H7 (cell line): ENCODE data around the gene HOXD11. TPM values are rescaled to one million over a fixed set of nuclear protein-coding genes. Genes with fewer than 3 reads are reported as not detected.

Experiments
- DNase-seq: peaks from one replicate; pipeline ENCODE4 v3.0.0; 2012
- H3K27me3 ChIP-seq: 2 replicates; pipeline ENCODE4 v1.6.0; 2011; ENCODE audit warnings: mild to moderate bottlenecking, low read length; ENCODE audit not compliant: control insufficient read depth, insufficient read depth
- H3K36me3 ChIP-seq: replicated peaks from 2 replicates; pipeline ENCODE4 v1.5.1; 2011; ENCODE audit warnings: low read length; ENCODE audit not compliant: control insufficient read depth, insufficient read depth
- H3K4me3 ChIP-seq: 2 replicates; pipeline ENCODE4 v1.5.1; 2011; ENCODE audit warnings: low read depth, mild to moderate bottlenecking, control low read depth, low read length, moderate library complexity; ENCODE audit not compliant: insufficient read depth
- total RNA-seq: library from RNA; depleted of rRNA; stranded (reverse); fragments of >200 nt; shearing (Covaris generic); gene quantifications from 2 replicates; pipeline ENCODE4 v1.2.3, GENCODE V29; 2014; rRNA removed

The HOXD11 gene
- total RNA-seq, 1 experiment from 2014 or later: not detected

GRCh38 chr2:176154576-176155252 lies 47.6 kb downstream of the HOXD11 start:
- no peaks in the 10 kb centered on the region for H3K36me3 ChIP-seq
- no peak overlapping the region for H3K4me3 ChIP-seq
- no peak for DNase-seq
- peaks cover 100% of the 10 kb centered on the region for H3K27me3 ChIP-seq

GRCh38 chr2:176155356-176156044 lies 48.4 kb downstream of the HOXD11 start:
- peak; percentile 63 for DNase-seq
- Histone ChIP-seq H3K27me3 (peaks cover 100% of the 10 kb centered on the region), H3K4me3 (no peak overlapping the region), H3K36me3 (no peaks in the 10 kb centered on the region)

GRCh38 chr2:176156301-176156806 lies 49.3 kb downstream of the HOXD11 start:
- no peaks in the 10 kb centered on the region for H3K36me3 ChIP-seq
- H3K4me3 ChIP-seq: no peak overlapping the region
- DNase-seq: peak; percentile 63
- H3K27me3 ChIP-seq: peaks cover 100% of the 10 kb centered on the region

DNA sequence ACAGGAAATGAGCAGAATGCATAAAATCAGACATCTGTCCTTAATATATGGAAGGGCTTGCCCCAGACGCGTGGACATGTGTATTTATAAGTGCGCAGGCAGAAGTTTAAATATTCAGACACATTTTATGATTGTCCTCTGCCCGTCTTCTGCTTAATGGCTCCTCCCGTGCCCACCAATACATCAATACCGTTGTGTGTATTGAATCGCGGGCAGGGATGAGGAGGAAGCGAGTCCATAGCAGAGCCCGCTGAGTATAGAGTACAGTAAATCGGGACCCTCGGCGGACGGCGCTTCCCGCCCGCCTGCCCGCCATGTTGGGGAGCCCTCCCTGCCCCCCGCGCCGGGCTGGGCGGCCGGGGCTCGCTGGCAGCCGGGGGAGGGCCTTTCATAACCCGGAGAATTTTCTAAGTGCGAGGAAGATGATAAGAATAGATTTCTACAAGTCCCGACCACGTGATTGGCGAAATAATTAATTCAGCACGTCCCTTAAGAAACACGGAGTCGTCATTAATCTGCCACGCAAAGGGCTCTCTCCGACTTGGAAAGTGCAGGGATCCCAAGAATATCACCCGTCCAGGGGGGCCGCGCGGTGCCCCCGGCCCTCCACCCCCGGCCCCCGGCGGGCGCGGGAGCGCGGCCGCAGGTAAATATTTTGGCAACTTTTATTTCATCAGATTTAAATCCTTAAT lies 49.9 kb downstream of the HOXD11 start, which contains the start of gene HOXD3:
HOXD3 (plus strand) TSS at position 501 of the 692 bp plus-strand sequence. CDS start 11,808 bp downstream, outside the sequence.
- peak; percentile 78 for DNase-seq
- H3K4me3 ChIP-seq: no peak within 1 kb of the TSS
- peaks cover 100% of the 10 kb centered on the region for H3K27me3 ChIP-seq

GRCh38 chr2:176157499-176158185 lies 50.6 kb downstream of the HOXD11 start:
- peak; percentile 86 for DNase-seq
- Histone ChIP-seq H3K4me3 (no peak overlapping the region), H3K27me3 (peaks cover 100% of the 10 kb centered on the region), H3K36me3 (no peaks in the 10 kb centered on the region)

More for the DNA sequence above, 49.9 kb downstream of the HOXD11 start, which contains the start of gene HOXD3:
- no peaks in the 10 kb centered on the region for H3K36me3 ChIP-seq

- H3K36me3 ChIP-seq: no peaks in the 10 kb centered on the region
- H3K27me3 ChIP-seq: peaks cover 100% of the 10 kb centered on the region
- no peak overlapping the region for H3K4me3 ChIP-seq
- DNase-seq: peak; percentile 75
Observed at GRCh38 chr2:176158186-176158591, 51.1 kb downstream of the HOXD11 start.

DNA sequence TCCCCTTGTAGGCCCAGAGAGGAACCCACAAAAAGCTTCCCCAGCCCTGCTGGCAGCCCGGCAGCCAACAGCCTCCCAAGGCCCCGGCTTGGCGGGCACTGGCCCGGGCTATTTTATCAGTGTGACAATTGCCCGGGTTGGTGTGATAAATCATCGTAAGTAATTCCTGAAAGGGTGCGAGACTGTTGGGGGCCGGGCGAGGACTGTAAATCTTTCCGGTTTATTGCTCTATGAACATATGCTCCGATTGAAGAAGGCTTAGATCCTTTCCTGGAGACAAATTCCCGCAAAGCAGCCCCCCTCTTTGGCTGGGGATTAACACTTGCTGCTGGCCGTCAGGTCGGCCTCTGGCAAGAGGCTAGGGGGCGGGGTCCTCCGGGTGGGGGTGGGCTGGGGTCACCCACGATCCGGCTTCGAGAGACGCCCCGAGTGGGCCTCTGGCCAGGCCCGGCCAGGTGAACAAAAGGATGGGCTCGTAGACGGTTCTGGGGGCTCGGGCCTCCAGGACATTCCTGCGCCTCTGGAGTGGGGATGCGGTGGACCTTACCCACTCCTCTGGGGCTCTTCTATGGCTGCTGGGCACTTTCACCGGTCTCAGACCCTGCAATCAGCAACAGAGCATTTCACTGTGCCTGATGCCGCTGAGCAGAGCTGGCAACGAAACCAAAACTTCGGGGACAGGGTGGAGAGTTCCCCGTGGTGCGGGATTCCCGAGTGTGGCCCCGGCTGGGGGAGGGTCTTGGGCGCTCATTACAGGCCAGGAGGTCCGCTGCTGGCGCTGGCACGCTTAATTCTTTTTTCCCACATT lies 52.0 kb downstream of the HOXD11 start:
- H3K4me3 ChIP-seq: no peak overlapping the region
- H3K36me3 ChIP-seq: no peaks in the 10 kb centered on the region
- H3K27me3 ChIP-seq: peaks cover 100% of the 10 kb centered on the region
- DNase-seq: peak; percentile 77

Other genes with a start within 250 kb of the HOXD11 start
- 12.4 and 12.6 TPM in 2 replicates for gene LNPK, start 105.0 kb upstream of the HOXD11 start, total RNA-seq
- gene EVX2, start 23.3 kb upstream of the HOXD11 start, total RNA-seq: not detected in 2 replicates
- gene HOXD13, start 14.6 kb upstream of the HOXD11 start, total RNA-seq: 0.07 TPM in 1 of 2 replicates, not detected in the other
- not detected in 2 replicates for gene HOXD12, start 7.5 kb upstream of the HOXD11 start, total RNA-seq
- 0.03 TPM in 1 of 2 replicates, not detected in the other for gene HOXD10, start 9.5 kb downstream of the HOXD11 start, total RNA-seq
- gene HOXD9, start 15.4 kb downstream of the HOXD11 start, total RNA-seq: 0.10 TPM in 1 of 2 replicates, not detected in the other
- not detected in 2 replicates for gene HOXD8, start 22.4 kb downstream of the HOXD11 start, total RNA-seq
- gene HOXD4, start 44.3 kb downstream of the HOXD11 start, total RNA-seq: not detected in 2 replicates
- gene HOXD3, start 50.0 kb downstream of the HOXD11 start, total RNA-seq: not detected in 2 replicates
- not detected in 2 replicates for gene HOXD1, start 81.4 kb downstream of the HOXD11 start, total RNA-seq
- 45.1 and 59.6 TPM in 2 replicates for gene MTX2, start 162.2 kb downstream of the HOXD11 start, total RNA-seq